ENCODE data around the gene TBCK. TPM values are rescaled to one million over a fixed set of nuclear protein-coding genes. Genes with fewer than 3 reads are reported as not detected.

Gene TBCK
- total RNA-seq, 1 experiment from 2014 or later, result 22.3 TPM

GRCh38 chr4:106104276-106104675 is 211.7 kb downstream of the TBCK start:
- BruUV-seq (replicated peaks), result no TSS peak
- no peak for ATAC-seq

GRCh38 chr4:106096454-106096853 is 219.6 kb downstream of the TBCK start:
- no peaks in the 10 kb centered on the region for H3K27me3 ChIP-seq (ENCODE audit: insufficient read depth, low read length)
- no peak overlapping the region for H3K4me2 ChIP-seq (ENCODE audit: low read length)
- H2AFZ ChIP-seq (ENCODE audit: low read depth, low read length, poor library complexity, severe bottlenecking), result no peak overlapping the region
- no peak for TF ChIP-seq ZBTB33 (IDR thresholded peaks at IDR 0.05; ENCODE audit: extremely low read depth, insufficient replicate concordance, low read length)
- TF ChIP-seq, protein P1, sequence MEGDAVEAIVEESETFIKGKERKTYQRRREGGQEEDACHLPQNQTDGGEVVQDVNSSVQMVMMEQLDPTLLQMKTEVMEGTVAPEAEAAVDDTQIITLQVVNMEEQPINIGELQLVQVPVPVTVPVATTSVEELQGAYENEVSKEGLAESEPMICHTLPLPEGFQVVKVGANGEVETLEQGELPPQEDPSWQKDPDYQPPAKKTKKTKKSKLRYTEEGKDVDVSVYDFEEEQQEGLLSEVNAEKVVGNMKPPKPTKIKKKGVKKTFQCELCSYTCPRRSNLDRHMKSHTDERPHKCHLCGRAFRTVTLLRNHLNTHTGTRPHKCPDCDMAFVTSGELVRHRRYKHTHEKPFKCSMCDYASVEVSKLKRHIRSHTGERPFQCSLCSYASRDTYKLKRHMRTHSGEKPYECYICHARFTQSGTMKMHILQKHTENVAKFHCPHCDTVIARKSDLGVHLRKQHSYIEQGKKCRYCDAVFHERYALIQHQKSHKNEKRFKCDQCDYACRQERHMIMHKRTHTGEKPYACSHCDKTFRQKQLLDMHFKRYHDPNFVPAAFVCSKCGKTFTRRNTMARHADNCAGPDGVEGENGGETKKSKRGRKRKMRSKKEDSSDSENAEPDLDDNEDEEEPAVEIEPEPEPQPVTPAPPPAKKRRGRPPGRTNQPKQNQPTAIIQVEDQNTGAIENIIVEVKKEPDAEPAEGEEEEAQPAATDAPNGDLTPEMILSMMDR (IDR thresholded peaks at IDR 0.05 in 2 of 3, conservative IDR thresholded peaks at IDR 0.05 in 1 of 3; ENCODE audit: borderline replicate concordance in 1 of 3, insufficient read depth in 1 of 3, low read depth in 2 of 3, low read length in 2 of 3), result no peak
- TF ChIP-seq ELF1 (IDR thresholded peaks at IDR 0.05; ENCODE audit: borderline replicate concordance, low read depth), result no peak
- no peak for TF ChIP-seq SIN3A (IDR thresholded peaks at IDR 0.05; ENCODE audit: low read depth)
- no peak for TF ChIP-seq JUND (IDR thresholded peaks at IDR 0.05)
- TF ChIP-seq POLR2A (IDR thresholded peaks at IDR 0.05; ENCODE audit: borderline replicate concordance, extremely low read depth, insufficient read depth, insufficient read length), result no peak
- TF ChIP-seq ZNF274 (IDR thresholded peaks at IDR 0.05; ENCODE audit: low read depth, low read length), result no peak
- no peak for TF ChIP-seq EZH2phosphoT487 (IDR thresholded peaks at IDR 0.05; ENCODE audit: borderline replicate concordance)
- TF ChIP-seq CBX3 (IDR thresholded peaks at IDR 0.05; ENCODE audit: low read depth), result no peak
- no peaks in the 10 kb centered on the region for H3K9me3 ChIP-seq (ENCODE audit: control insufficient read depth in 1 of 2, insufficient read depth in 1 of 2, low read depth in 1 of 2, low read length in 2 of 2)
- POLR2A ChIA-PET, result no interaction called here
- H3K79me2 ChIP-seq (ENCODE audit: insufficient read depth, low read length), result no peaks in the 10 kb centered on the region
- no peak overlapping the region for H3K27ac ChIP-seq (ENCODE audit: low read depth, low read length)
- RAD21 ChIA-PET (ENCODE audit: low non-redundant PET in 1 of 2, low total read pairs in 2 of 2, uncharacterized antibody in 2 of 2, unreplicated experiment in 2 of 2), result no interaction called here
- H3K9ac ChIP-seq (ENCODE audit: low read length), result no peak overlapping the region
- BruUV-seq (replicated peaks), result no TSS peak
- H3K36me3 ChIP-seq (ENCODE audit: control insufficient read depth in 1 of 2, insufficient read depth in 2 of 2, low read length in 2 of 2), result no peaks in the 10 kb centered on the region
- H3K4me1 ChIP-seq (ENCODE audit: control insufficient read depth in 1 of 2, insufficient read depth in 2 of 2, low read length in 2 of 2), result no peaks in the 10 kb centered on the region
- intact Hi-C loops (cut with micrococcal nuclease), result no loop called here
- DNase-seq (ENCODE audit: low read depth, low spot score) (no peak), ATAC-seq (no peak)
- H3K9me2 ChIP-seq (ENCODE audit: insufficient read depth), result no peaks in the 10 kb centered on the region
- no peak overlapping the region for H3K4me3 ChIP-seq (replicated peaks in 1 of 2; ENCODE audit: low read depth in 1 of 2, low read length in 2 of 2)
- CTCF ChIA-PET, result no interaction called here
- H4K20me1 ChIP-seq (ENCODE audit: insufficient read depth), result no peaks in the 10 kb centered on the region

More at GRCh38 chr4:106104276-106104675, 211.7 kb downstream of the TBCK start:
- H3K9ac ChIP-seq (ENCODE audit: low read length), result no peak overlapping the region
- H3K4me2 ChIP-seq (ENCODE audit: low read length), result no peak overlapping the region
- DNase-seq (ENCODE audit: low read depth, low spot score), result no peak
- no peaks in the 10 kb centered on the region for H3K27me3 ChIP-seq (ENCODE audit: insufficient read depth, low read length)
- ChIA-PET POLR2A (no interaction called here), CTCF (no interaction called here), RAD21 (ENCODE audit: low non-redundant PET in 1 of 2, low total read pairs in 2 of 2, uncharacterized antibody in 2 of 2, unreplicated experiment in 2 of 2) (no interaction called here)
- H3K9me2 ChIP-seq (ENCODE audit: insufficient read depth), result peaks cover 3% of the 10 kb centered on the region; the same call in 1 of the 2 replicates
- no peaks in the 10 kb centered on the region for H4K20me1 ChIP-seq (ENCODE audit: insufficient read depth)
- H3K4me1 ChIP-seq (ENCODE audit: control insufficient read depth in 1 of 2, insufficient read depth in 2 of 2, low read length in 2 of 2), result no peaks in the 10 kb centered on the region
- no peaks in the 10 kb centered on the region for H3K9me3 ChIP-seq (ENCODE audit: control insufficient read depth in 1 of 2, insufficient read depth in 1 of 2, low read depth in 1 of 2, low read length in 2 of 2)
- H3K79me2 ChIP-seq (ENCODE audit: insufficient read depth, low read length), result no peaks in the 10 kb centered on the region
- no peak overlapping the region for H3K27ac ChIP-seq (ENCODE audit: low read depth, low read length)
- H3K4me3 ChIP-seq (replicated peaks in 1 of 2; ENCODE audit: low read depth in 1 of 2, low read length in 2 of 2), result no peak overlapping the region
- no peak overlapping the region for H2AFZ ChIP-seq (ENCODE audit: low read depth, low read length, poor library complexity, severe bottlenecking)
- no peaks in the 10 kb centered on the region for H3K36me3 ChIP-seq (ENCODE audit: control insufficient read depth in 1 of 2, insufficient read depth in 2 of 2, low read length in 2 of 2)
- intact Hi-C loops (cut with micrococcal nuclease), result no loop called here
- TF ChIP-seq POLR2AphosphoS5 (IDR thresholded peaks at IDR 0.05; ENCODE audit: low read depth, low read length) (no peak), ZNF274 (IDR thresholded peaks at IDR 0.05; ENCODE audit: low read depth, low read length) (no peak)
